IMR-90 (cell line): Measurements from ENCODE around the gene SARDH. TPM values are rescaled to one million over a fixed set of nuclear protein-coding genes. Genes with fewer than 3 reads are reported as not detected.

Source experiments
- ATAC-seq: fragments of 200-7000 bp; cut with Tn5 transposase; 2 replicates; pipeline ENCODE4 v1.9.1; 2020; ENCODE audit warnings: low read depth, mild to moderate bottlenecking, moderate library complexity
- BruUV-seq: library from RNA; stranded (reverse); fragments of 400-500 nt; replicated peaks from 2 replicates; lab custom pipeline; 2021; lab: Mats Ljungman, UMichigan
- CTCF ChIA-PET: fragments of 300-600 bp; formaldehyde crosslinking; extraction: SDS; loops from one replicate; lab custom pipeline; 2021; ENCODE audit warnings: antibody characterized with exemption; lab: Yijun Ruan, JAX
- POLR2A ChIA-PET: fragments of 300-600 bp; sonication (Branson Sonifier 250); formaldehyde crosslinking; loops from one replicate; lab custom pipeline; 2022; ENCODE audit warnings: antibody characterized with exemption; ENCODE audit not compliant: unreplicated experiment; lab: Charles Lee
- DNase-seq: peaks from one replicate; pipeline ENCODE4 v3.0.0; 2013
- H2AFZ ChIP-seq: replicated peaks from 2 replicates; pipeline ENCODE3; 2013; ENCODE audit warnings: low read length, mild to moderate bottlenecking; ENCODE audit not compliant: poor library complexity
- H2AK5ac ChIP-seq: 2 replicates; pipeline ENCODE4 v1.6.1; 2013; ENCODE audit warnings: low read depth, low read length, inconsistent platforms
- H2AK9ac ChIP-seq: replicated peaks from 2 replicates; pipeline ENCODE3; 2013; ENCODE audit warnings: mild to moderate bottlenecking, low read depth, low read length, moderate library complexity; ENCODE audit not compliant: poor library complexity
- H2BK120ac ChIP-seq: 2 replicates; pipeline ENCODE4 v1.6.1; 2013; ENCODE audit warnings: low read depth, low read length, inconsistent platforms
- H2BK15ac ChIP-seq: 3 replicates; pipeline ENCODE4 v1.6.1; 2013; ENCODE audit warnings: low read depth, low read length, inconsistent platforms
- H2BK20ac ChIP-seq: 2 replicates; pipeline ENCODE4 v1.6.1; 2013; ENCODE audit warnings: low read depth, mild to moderate bottlenecking, inconsistent platforms, low read length, moderate library complexity
- H2BK5ac ChIP-seq: 2 replicates; pipeline ENCODE4 v1.6.1; 2013; ENCODE audit warnings: mild to moderate bottlenecking, low read depth, low read length, inconsistent platforms; ENCODE audit not compliant: poor library complexity, severe bottlenecking
- H3K14ac ChIP-seq: replicated peaks from 2 replicates; pipeline ENCODE4 v1.6.1; 2013; ENCODE audit warnings: low read depth, low read length, inconsistent platforms
- H3K18ac ChIP-seq: 2 replicates; pipeline ENCODE4 v1.6.1; 2013; ENCODE audit warnings: low read depth, low read length, control low read depth
- H3K23ac ChIP-seq: 2 replicates; pipeline ENCODE4 v1.6.1; 2013; ENCODE audit warnings: low read depth, low read length, inconsistent platforms
- H3K27ac ChIP-seq: 2 replicates; pipeline ENCODE4 v1.5.1; 2013; ENCODE audit warnings: mild to moderate bottlenecking, control low read depth, low read length; ENCODE audit not compliant: insufficient read depth
- H3K27me3 ChIP-seq: 2 replicates; pipeline ENCODE4 v1.6.1; 2013; ENCODE audit warnings: low read length; ENCODE audit not compliant: control insufficient read depth, insufficient read depth
- H3K36me3 ChIP-seq: 2 replicates; pipeline ENCODE4 v1.6.1; 2013; ENCODE audit warnings: low read length, mixed read lengths; ENCODE audit not compliant: control insufficient read depth, insufficient read depth
- H3K4ac ChIP-seq: 2 replicates; pipeline ENCODE4 v1.6.1; 2013; ENCODE audit warnings: low read depth, low read length, inconsistent platforms
- H3K4me1 ChIP-seq: 2 replicates; pipeline ENCODE4 v1.6.1; 2013; ENCODE audit warnings: low read length, mixed read lengths; ENCODE audit not compliant: control insufficient read depth, insufficient read depth
- H3K4me2 ChIP-seq: 2 replicates; pipeline ENCODE4 v1.6.1; 2013; ENCODE audit warnings: low read depth, mild to moderate bottlenecking, control low read depth, low read length, moderate library complexity
- H3K4me3 ChIP-seq: 2 replicates; pipeline ENCODE4 v1.5.1; 2013; ENCODE audit warnings: low read depth, mild to moderate bottlenecking, control low read depth, low read length, moderate library complexity; ENCODE audit not compliant: insufficient read depth
- H3K56ac ChIP-seq: 2 replicates; pipeline ENCODE4 v1.6.1; 2013; ENCODE audit warnings: low read length, inconsistent platforms; ENCODE audit not compliant: insufficient read depth; ENCODE audit errors: extremely low read depth
- H3K79me1 ChIP-seq, 2 experiments: 2 replicates each; pipeline ENCODE4 v1.6.1; 2013; ENCODE audit warnings: low read length in 2 of 2, inconsistent platforms in 1 of 2, low read depth in 1 of 2
- H3K9ac ChIP-seq: 2 replicates; pipeline ENCODE4 v1.6.1; 2013; ENCODE audit warnings: low read depth, low read length, control low read depth
- H3K9me1 ChIP-seq: 2 replicates; pipeline ENCODE4 v1.6.1; 2013; ENCODE audit warnings: low read length, inconsistent platforms; ENCODE audit not compliant: insufficient read depth
- H3K9me3 ChIP-seq: 2 replicates; pipeline ENCODE4 v1.6.1; 2013; ENCODE audit warnings: low read length; ENCODE audit not compliant: control insufficient read depth, insufficient read depth
- H4K20me1 ChIP-seq: 2 replicates; pipeline ENCODE4 v1.6.1; 2013; ENCODE audit warnings: low read length, inconsistent platforms; ENCODE audit not compliant: insufficient read depth
- H4K5ac ChIP-seq: 2 replicates; pipeline ENCODE4 v1.6.1; 2013; ENCODE audit warnings: mild to moderate bottlenecking, low read depth, low read length, control low read depth
- H4K8ac ChIP-seq, 2 experiments: 2 replicates each; pipeline ENCODE4 v1.6.1; 2013; ENCODE audit warnings: low read depth in 2 of 2, low read length in 2 of 2, control low read depth in 1 of 2, inconsistent platforms in 1 of 2
- H4K91ac ChIP-seq: 2 replicates; pipeline ENCODE4 v1.6.1; 2013; ENCODE audit warnings: low read depth, low read length, inconsistent platforms; ENCODE audit not compliant: insufficient read depth
- BHLHE40 ChIP-seq: fragments of 150-350 bp; IDR thresholded peaks from 2 replicates; pipeline ENCODE4 v1.6.1; 2016; ENCODE audit warnings: mild to moderate bottlenecking, low read depth, low read length
- CEBPB ChIP-seq: IDR thresholded peaks from 2 replicates; pipeline ENCODE4 v1.6.1; 2012; ENCODE audit warnings: low read depth, low read length, improper control_type of control experiment
- CTCF ChIP-seq: conservative IDR thresholded peaks from 2 replicates; pipeline ENCODE4 v1.5.1; 2012; ENCODE audit warnings: mild to moderate bottlenecking, low read depth, low read length, improper control_type of control experiment
- ELK1 ChIP-seq: fragments of 150-350 bp; IDR thresholded peaks from 2 replicates; pipeline ENCODE4 v1.6.1; 2016; ENCODE audit warnings: low read depth, mild to moderate bottlenecking, low read length, moderate library complexity, borderline replicate concordance
- MAFK ChIP-seq: IDR thresholded peaks from 2 replicates; pipeline ENCODE4 v1.6.1; 2012; ENCODE audit warnings: low read depth, low read length, improper control_type of control experiment
- MAZ ChIP-seq: IDR thresholded peaks from 2 replicates; pipeline ENCODE4 v1.6.1; 2012; ENCODE audit warnings: low read depth, mild to moderate bottlenecking, low read length, improper control_type of control experiment, moderate library complexity, borderline replicate concordance
- POLR2A ChIP-seq: IDR thresholded peaks from 2 replicates; pipeline ENCODE4 v1.6.1; 2012; ENCODE audit warnings: mild to moderate bottlenecking, low read depth, low read length
- RCOR1 ChIP-seq: IDR thresholded peaks from 2 replicates; pipeline ENCODE4 v1.6.1; 2012; ENCODE audit warnings: mild to moderate bottlenecking, low read length, improper control_type of control experiment; ENCODE audit not compliant: insufficient replicate concordance
- RFX5 ChIP-seq: IDR thresholded peaks from 2 replicates; pipeline ENCODE4 v1.8.0; 2012; ENCODE audit warnings: low read depth, mild to moderate bottlenecking, low read length, moderate library complexity
- SMC3 ChIP-seq: fragments of 150-350 bp; IDR thresholded peaks from 2 replicates; pipeline ENCODE4 v1.6.1; 2016; ENCODE audit warnings: low read depth, mild to moderate bottlenecking, antibody characterized with exemption, low read length, moderate library complexity
- USF2 ChIP-seq: fragments of 150-350 bp; IDR thresholded peaks from 2 replicates; pipeline ENCODE4 v1.6.1; 2017; ENCODE audit warnings: mild to moderate bottlenecking, antibody characterized with exemption, low read length, low read depth
- WGBS, 2 experiments: methylation state at CpG; one replicate each; pipeline versions ENCODE4 v1.1.5 to v1.1.7; 2013; ENCODE audit warnings: missing lambda C conversion rate in 2 of 2; ENCODE audit not compliant: insufficient read length in 1 of 2; ENCODE audit errors: extremely low coverage in 2 of 2; 5-methylcytosine and 5-hydroxymethylcytosine counted together
- dilution Hi-C: fragments of 300-500 bp; cut with HindIII; formaldehyde crosslinking; loops from one replicate; pipeline ENCODE4 v1.14.3; 2018; ENCODE audit warnings: low sequenced_read_pairs; ENCODE audit not compliant: unreplicated experiment
- in situ Hi-C: fragments of 300-500 bp; cut with MboI; formaldehyde crosslinking; loops from 3 replicates; pipeline ENCODE4 v1.14.3; 2019; ENCODE audit warnings: low sequenced_read_pairs, inconsistent platforms, mixed read lengths
- intact Hi-C: fragments of 100-400 bp; cut with micrococcal nuclease; formaldehyde crosslinking; loops from 2 replicates; pipeline ENCODE4 v1.10.0; 2022
- polyA plus RNA-seq, 3 experiments: library from polyadenylated mRNA; depleted of rRNA; stranded (reverse); fragments of >200 nt; gene quantifications; 2 replicates each; pipeline ENCODE4 v1.2.3, GENCODE V29; 2012; ENCODE audit warnings: low replicate concordance in 1 of 3
- total RNA-seq: library from RNA; depleted of rRNA; stranded (reverse); fragments of >200 nt; gene quantifications from 2 replicates; pipeline ENCODE4 v1.2.3, GENCODE V29; 2012

SARDH gene
- total and polyA plus RNA-seq, 2 of the 4 experiments (the other 2 are of a cell fraction), result 5.0 to 7.5 TPM

- in situ Hi-C loops, result no loop called here
- no peak overlapping the region for H3K9ac ChIP-seq
- H3K4ac ChIP-seq, result no peak overlapping the region
- no peak overlapping the region for H3K27ac ChIP-seq
- no peak overlapping the region for H2BK120ac ChIP-seq
- DNase-seq (no peak), ATAC-seq (no peak)
- intact Hi-C loops, result no loop called here
- WGBS, 2 experiments, result 78% methylated on average over 7 of the region's 26 CpGs; no CpG with 5 or more reads in 1 of the 2 experiments
- no peaks in the 10 kb centered on the region for H3K79me1 ChIP-seq
- no peak overlapping the region for H3K14ac ChIP-seq
- no peaks in the 10 kb centered on the region for H3K9me1 ChIP-seq
- no peak overlapping the region for H3K4me3 ChIP-seq
- no TSS peak for BruUV-seq
- no peak overlapping the region for H4K91ac ChIP-seq
- POLR2A ChIA-PET, result no interaction called here
- 0 out of 2 replicates have a peak, but pooled peaks cover 1% of the 10 kb centered on the region for H3K4me1 ChIP-seq
- H4K8ac ChIP-seq, result no peak overlapping the region
- no peak overlapping the region for H2BK20ac ChIP-seq
- no peak overlapping the region for H3K18ac ChIP-seq
- no peaks in the 10 kb centered on the region for H3K36me3 ChIP-seq
- dilution Hi-C loops, result no loop called here
- H3K56ac ChIP-seq, result no peak overlapping the region
- no peak overlapping the region for H2AFZ ChIP-seq
- no peak overlapping the region for H2BK5ac ChIP-seq
- CTCF ChIA-PET, result no interaction called here
- H3K4me2 ChIP-seq, result no peak overlapping the region
- H3K27me3 ChIP-seq, result peaks cover 13% of the 10 kb centered on the region; the same call in 1 of the 2 replicates
- TF ChIP-seq RFX5 (no peak), USF2 (no peak), POLR2A (no peak), MAZ (no peak), ELK1 (no peak), SMC3 (no peak), CEBPB (no peak), CTCF (no peak), RCOR1 (no peak), BHLHE40 (no peak), MAFK (no peak)
- H4K5ac ChIP-seq, result no peak overlapping the region
- no peak overlapping the region for H2BK15ac ChIP-seq
- no peak overlapping the region for H3K23ac ChIP-seq
- no peak overlapping the region for H2AK9ac ChIP-seq
- H2AK5ac ChIP-seq, result no peak overlapping the region
- H3K9me3 ChIP-seq, result no peaks in the 10 kb centered on the region
- H4K20me1 ChIP-seq, result no peaks in the 10 kb centered on the region
Observed at GRCh38 chr9:133661846-133662540, 76.2 kb downstream of the SARDH start.
